K562 (cell line): ENCODE results near the gene TIMM50. TPM values are rescaled to one million over a fixed set of nuclear protein-coding genes. Genes with fewer than 3 reads are reported as not detected.

ENCODE experiments used
- ATAC-seq: fragments of 200-7000 bp; cut with Tn5 transposase; 3 replicates; pipeline ENCODE4 v1.9.1; 2020; ENCODE audit warnings: moderate library complexity
- BruUV-seq: library from RNA; stranded (reverse); fragments of 400-500 nt; replicated peaks from 2 replicates; lab custom pipeline; 2021; lab: Mats Ljungman, UMichigan
- CTCF ChIA-PET: fragments of 300-600 bp; formaldehyde crosslinking; extraction: SDS; loops from one replicate; lab custom pipeline; 2021; ENCODE audit warnings: low intra/inter-chr PET ratio; lab: Yijun Ruan, JAX
- POLR2A ChIA-PET: fragments of 300-600, 350-650 bp; sonication (Branson Sonifier 250); formaldehyde crosslinking; extraction: SDS; loops from one replicate; lab custom pipeline; 2021; ENCODE audit warnings: antibody characterized with exemption, inconsistent platforms; lab: Yijun Ruan, JAX
- DNase-seq, 4 experiments: peaks; one replicate each; pipeline versions ENCODE4 v3.0.0 to v3.0.0-alpha.2; 2011 to 2018; ENCODE audit warnings: low spot score in 3 of 4, mixed read lengths in 3 of 4; ENCODE audit errors: extremely low read depth in 1 of 4
- FAIRE-seq: peaks from 2 replicates; lab custom pipeline; 2011; peaks lifted over from hg19 to GRCh38; lab: Jason Lieb, UNC
- H2AFZ ChIP-seq: 2 replicates; pipeline ENCODE4 v1.6.0; 2011; ENCODE audit warnings: low read depth, low read length, control low read depth, inconsistent platforms
- H3K27ac ChIP-seq: fragments of 200-600 bp; 3 replicates; pipeline ENCODE4 v1.8.0; 2011; ENCODE audit warnings: low read depth, mild to moderate bottlenecking, control low read depth, inconsistent platforms, low read length, moderate library complexity, mixed read lengths; ENCODE audit errors: extremely low read depth
- H3K27me3 ChIP-seq, 2 experiments: fragments of 300-600 bp in 1 of 2; 2 replicates in 1 of 2; 3 replicates in 1 of 2; pipeline versions ENCODE4 v1.6.0 to v1.8.0; 2011; ENCODE audit warnings: inconsistent platforms in 2 of 2, low read length in 2 of 2, mild to moderate bottlenecking in 1 of 2, mixed read lengths in 1 of 2, moderate library complexity in 1 of 2; ENCODE audit not compliant: control insufficient read depth in 2 of 2, insufficient read depth in 2 of 2
- H3K36me3 ChIP-seq: fragments of 300-600 bp; 3 replicates; pipeline ENCODE4 v1.8.0; 2011; ENCODE audit warnings: mild to moderate bottlenecking, low read length, inconsistent platforms; ENCODE audit not compliant: control insufficient read depth, insufficient read depth
- H3K4me1 ChIP-seq, 2 experiments: fragments of 200-600 bp in 1 of 2; replicated peaks in 1 of 2; 2 replicates in 1 of 2; 3 replicates in 1 of 2; pipeline versions ENCODE4 v1.5.1 to v1.8.0; 2011; ENCODE audit warnings: inconsistent platforms in 2 of 2, low read length in 2 of 2, mild to moderate bottlenecking in 1 of 2, mixed read lengths in 1 of 2, moderate library complexity in 1 of 2; ENCODE audit not compliant: control insufficient read depth in 2 of 2, insufficient read depth in 2 of 2
- H3K4me2 ChIP-seq: 2 replicates; pipeline ENCODE4 v1.6.1; 2011; ENCODE audit warnings: low read length, control low read depth, inconsistent platforms, mixed read lengths; ENCODE audit not compliant: insufficient read depth
- H3K4me3 ChIP-seq: fragments of 200-600 bp; sonication (generic), shearing (Covaris generic); 2 replicates; pipeline ENCODE4 v1.5.1; 2016; ENCODE audit warnings: control low read depth, inconsistent platforms
- H3K79me2 ChIP-seq: fragments of 200-600 bp; 3 replicates; pipeline ENCODE4 v1.8.0; 2011; ENCODE audit warnings: low read length, inconsistent platforms; ENCODE audit not compliant: control insufficient read depth, insufficient read depth
- H3K9ac ChIP-seq, 2 experiments: 2 replicates each; pipeline versions ENCODE4 v1.6.0 to v1.6.1; 2011; ENCODE audit warnings: low read depth in 2 of 2, low read length in 2 of 2, control low read depth in 1 of 2, inconsistent platforms in 1 of 2, mild to moderate bottlenecking in 1 of 2, mixed read lengths in 1 of 2; ENCODE audit not compliant: insufficient read depth in 1 of 2
- H3K9me1 ChIP-seq: one replicate; pipeline ENCODE4 v1.6.0; 2011; ENCODE audit warnings: inconsistent platforms, mild to moderate bottlenecking, low read length, moderate library complexity; ENCODE audit not compliant: control insufficient read depth, insufficient read depth
- H3K9me3 ChIP-seq: replicated peaks from 2 replicates; pipeline ENCODE4 v1.5.1; 2011; ENCODE audit warnings: low read depth, low read length, inconsistent platforms; ENCODE audit not compliant: control insufficient read depth, insufficient read depth
- H4K20me1 ChIP-seq: replicated peaks from 2 replicates; pipeline ENCODE4 v1.6.1; 2011; ENCODE audit warnings: low read length, inconsistent platforms, mixed read lengths; ENCODE audit not compliant: control insufficient read depth, insufficient read depth
- ADNP ChIP-seq: fragments of 200-800 bp; sonication (Bioruptor generic); IDR thresholded peaks from 2 replicates; pipeline ENCODE4 v1.6.1; 2016; ENCODE audit warnings: missing genetic modification characterization, missing compliant biosample characterization
- BCOR ChIP-seq: fragments of 450-650 bp; IDR thresholded peaks from 2 replicates; pipeline ENCODE4 v1.6.1; 2016
- HDAC2 ChIP-seq: fragments of 450-650 bp; IDR thresholded peaks from 2 replicates; pipeline ENCODE4 v1.6.1; 2016; ENCODE audit warnings: mild to moderate bottlenecking
- KDM1A ChIP-seq, 2 experiments: fragments of 450-650 bp; IDR thresholded peaks; 2 replicates each; pipeline ENCODE4 v1.6.1; 2016; ENCODE audit warnings: mild to moderate bottlenecking in 2 of 2
- MBD1 ChIP-seq: fragments of 250-450 bp; sonication (Bioruptor Pico); IDR thresholded peaks from 2 replicates; pipeline ENCODE4 v1.8.0; 2022; ENCODE audit warnings: inconsistent platforms
- RBM25 ChIP-seq: fragments of 200-400 bp; formaldehyde crosslinking; IDR thresholded peaks from 2 replicates; pipeline ENCODE4 v1.6.1; 2018; ENCODE audit warnings: low read length, low read depth, moderate library complexity; ENCODE audit not compliant: severe bottlenecking
- RCOR1 ChIP-seq, 2 experiments: IDR thresholded peaks; 2 replicates each; pipeline ENCODE4 v1.6.1; 2012; ENCODE audit warnings: low read depth in 2 of 2, low read length in 2 of 2, borderline replicate concordance in 1 of 2, improper control_type of control experiment in 1 of 2
- USF2 ChIP-seq: sonication (generic); formaldehyde crosslinking; IDR thresholded peaks from 2 replicates; pipeline ENCODE4 v1.5.0; 2020; ENCODE audit warnings: missing genetic modification reagents
- ZFP36 ChIP-seq: fragments of 150-350 bp; IDR thresholded peaks from 2 replicates; pipeline ENCODE4 v1.6.1; 2018; ENCODE audit warnings: low read length, low read depth; ENCODE audit not compliant: partially characterized antibody
- ZNF121 ChIP-seq: sonication (generic); formaldehyde crosslinking; conservative IDR thresholded peaks from 2 replicates; pipeline ENCODE4 v1.8.0; 2022; ENCODE audit warnings: missing genetic modification reagents
- WGBS: fragments of 100-300 bp; shearing (Covaris generic); methylation state at CpG from one replicate; pipeline ENCODE4 v1.1.6; 2016; ENCODE audit warnings: low coverage, mixed read lengths; ENCODE audit not compliant: insufficient coverage; ENCODE audit errors: missing lambda C conversion rate; 5-methylcytosine and 5-hydroxymethylcytosine counted together
- in situ Hi-C: fragments of 300-500 bp; cut with MboI; formaldehyde crosslinking; loops from 4 replicates; pipeline ENCODE4 v1.15.0; 2018; ENCODE audit warnings: inconsistent platforms, mixed read lengths
- intact Hi-C: fragments of 100-400 bp; cut with micrococcal nuclease; formaldehyde crosslinking; loops from 2 replicates; pipeline ENCODE4 v1.14.2; 2022
- polyA plus RNA-seq, 8 experiments: library from polyadenylated mRNA; depleted of rRNA in 4 of 8; stranded (reverse) in 5 of 8; unstranded in 3 of 8; fragments of >200 nt; fragmentation: Nextera tagmentation in 2 of 8; fragmentation: Illumina TruSeq in 1 of 8; extraction: Ambion mirVana in 2 of 8; extraction: Trizol in 1 of 8; gene quantifications; 2 replicates each; pipeline versions ENCODE4 v1.2.1 to v1.2.3, GENCODE V29; 2011 to 2014; ENCODE audit warnings: inconsistent platforms in 1 of 8, missing spikeins in 1 of 8
- total RNA-seq, 7 experiments: library from RNA; depleted of rRNA in 6 of 7; stranded (reverse); fragments of >200 nt in 6 of 7; fragmentation: Illumina TruSeq in 2 of 7; extraction: Trizol in 2 of 7; gene quantifications; 2 replicates each; pipeline versions ENCODE4 v1.2.1 to v1.2.3, GENCODE V29; 2011 to 2021; ENCODE audit warnings: low replicate concordance in 1 of 7

The TIMM50 gene
- total and polyA plus RNA-seq, 9 of the 15 experiments (the other 6 are each of a cell fraction or from before 2014, with no cell fraction given): 28.3 to 221 (median 170) TPM

GRCh38 chr19:39520541-39521484 is 40.2 kb downstream of the TIMM50 start:
- Histone ChIP-seq H3K9me3 (no peaks in the 10 kb centered on the region), H3K9ac (peak overlapping the region; percentile 43 to 71; a peak in 2 of 4 replicates), H3K9me1 (no peaks in the 10 kb centered on the region), H3K79me2 (no peaks in the 10 kb centered on the region), H3K27ac (peak overlapping the region; percentile 80; the same call in 1 of the 3 replicates), H3K4me1 (peaks cover 17 to 21% of the 10 kb centered on the region in 2 experiments; a peak in 4 of 5 replicates), H3K4me2 (peak overlapping the region; percentile 69; the same call in 1 of the 2 replicates), H3K36me3 (no peaks in the 10 kb centered on the region), H3K27me3 (0 out of 5 replicates have a peak, but pooled peaks cover 0 to 2% of the 10 kb centered on the region in 2 experiments), H2AFZ (peak overlapping the region; percentile 97), H4K20me1 (no peaks in the 10 kb centered on the region), H3K4me3 (no peak overlapping the region)
- peak; percentile 86 for TF ChIP-seq ZNF121 (CRISPR knock-in tag)
- TF ChIP-seq ADNP: 0 out of 2 replicates have a peak, but pooled peaks have one; percentile 22
- 0 out of 2 replicates have a peak, but pooled peaks have one; percentile 20 for TF ChIP-seq HDAC2
- no peak for TF ChIP-seq MBD1
- peak; percentile 58 for TF ChIP-seq ZFP36
- 0 out of 4 replicates have a peak, but pooled peaks of 1 of the 2 experiments have one; percentile 5 for TF ChIP-seq RCOR1 (IDR thresholded peaks at IDR 0.05; ENCODE audit: borderline replicate concordance in 1 of 2, low read depth in 2 of 2, low read length in 2 of 2)
- TF ChIP-seq KDM1A (IDR thresholded peaks at IDR 0.05): peak in 1 of 2 experiments; percentile 45; a peak in 2 of 4 replicates
- peak; percentile 48; the same call in 1 of the 2 replicates for TF ChIP-seq BCOR
- peak; percentile 59 for TF ChIP-seq RBM25
- TF ChIP-seq USF2 (CRISPR knock-in tag): no peak
- DNase-seq (no peak), ATAC-seq (no peak), FAIRE-seq (no peak)
- no TSS peak for BruUV-seq
- in situ Hi-C loops: no loop called here
- CTCF ChIA-PET: no interaction called here
- POLR2A ChIA-PET: interaction anchor here (1.1 to 1.5 kb wide), 3 partner anchors 12 to 85 kb away, joined by 3 to 6 read pairs (median 4); partner anchors contain the start of gene RPS16
- intact Hi-C loops: no loop called here
- 73% methylated on average over 7 of the region's 8 CpGs for WGBS
